Suprapubic skin (tissue), 4 donors: ENCODE data around the gene RBM12.

ENCODE experiments used
- CTCF ChIP-seq, 2 donors: fragments of 200-600 bp in 1 of 2; fragments of 450-650 bp in 1 of 2; sonication (generic) in 1 of 2; IDR thresholded peaks; one replicate each; pipeline ENCODE4 v1.5.1; 2016 to 2019; ENCODE audit warnings: antibody characterized with exemption in 2 of 2, mild to moderate bottlenecking in 1 of 2, moderate library complexity in 1 of 2
- POLR2A ChIP-seq, 2 donors: fragments of 450-650 bp; IDR thresholded peaks; one replicate each; pipeline ENCODE4 v1.6.1; 2017; ENCODE audit warnings: antibody characterized with exemption in 2 of 2, mild to moderate bottlenecking in 2 of 2, moderate library complexity in 2 of 2
- POLR2AphosphoS5 ChIP-seq, 3 donors: sonication (generic); formaldehyde crosslinking; IDR thresholded peaks; one replicate each; pipeline ENCODE4 v1.6.1; 2017; ENCODE audit warnings: antibody characterized with exemption in 3 of 3

GRCh38 chr20:35710039-35710438, 45.3 kb upstream of the RBM12 start:
- TF ChIP-seq CTCF (IDR thresholded peaks at IDR 0.05) (no peak), POLR2AphosphoS5 (IDR thresholded peaks at IDR 0.05) (no peak), POLR2A (IDR thresholded peaks at IDR 0.05) (no peak)
